ENCODE results near the gene UCKL1. TPM values are rescaled to one million over a fixed set of nuclear protein-coding genes. Genes with fewer than 3 reads are reported as not detected.

UCKL1 gene
- total RNA-seq, 4 donors from 2014 or later: 31.2 to 96.0 (median 50.0) TPM

GRCh38 chr20:63945921-63946920 lies 10.0 kb downstream of the UCKL1 start:
- DNase-seq (ENCODE audit: low spot score in 2 of 2): no peak
- Histone ChIP-seq H3K36me3 (peaks cover 0 to 47% (median 10%) of the 10 kb centered on the region in 3 donors), H3K9me3 (no peaks in the 10 kb centered on the region), H3K27me3 (no peaks in the 10 kb centered on the region), H3K4me3 (no peak overlapping the region), H3K4me1 (peaks cover 0 to 67% (median 47%) of the 10 kb centered on the region in 4 donors), H3K27ac (no peak overlapping the region)
- TF ChIP-seq POLR2A (IDR thresholded peaks at IDR 0.05) (no peak), EP300 (IDR thresholded peaks at IDR 0.05) (no peak), CTCF (IDR thresholded peaks at IDR 0.05) (no peak)
- WGBS, 2 donors: 88 to 89% methylated on average over 26 to 27 of the region's 39 CpGs

- Histone ChIP-seq H3K27me3 (no peaks in the 10 kb centered on the region), H3K27ac (no peak overlapping the region), H3K4me3 (no peak overlapping the region), H3K36me3 (peaks cover 0 to 58% (median 17%) of the 10 kb centered on the region in 3 donors), H3K9me3 (no peaks in the 10 kb centered on the region), H3K4me1 (peaks cover 0 to 60% (median 36%) of the 10 kb centered on the region in 4 donors)
- TF ChIP-seq POLR2A (IDR thresholded peaks at IDR 0.05): no peak
- no peak for TF ChIP-seq CTCF (IDR thresholded peaks at IDR 0.05)
- TF ChIP-seq EP300 (IDR thresholded peaks at IDR 0.05): no peak
- 88 to 90% methylated on average over 15 to 17 of the region's 17 CpGs for WGBS, 2 donors
- DNase-seq (ENCODE audit: low spot score in 2 of 2): no peak
These were observed 11.1 kb downstream of the UCKL1 start for GRCh38 chr20:63945031-63945658.

GRCh38 chr20:63944078-63944941 lies 11.9 kb downstream of the UCKL1 start:
- Histone ChIP-seq H3K9me3 (no peaks in the 10 kb centered on the region), H3K27me3 (no peaks in the 10 kb centered on the region), H3K4me1 (peaks cover 0 to 51% (median 28%) of the 10 kb centered on the region in 4 donors), H3K36me3 (peaks cover 0 to 66% (median 18%) of the 10 kb centered on the region in 3 donors), H3K27ac (no peak overlapping the region), H3K4me3 (no peak overlapping the region)
- no peak for TF ChIP-seq EP300 (IDR thresholded peaks at IDR 0.05)
- no peak for TF ChIP-seq CTCF (IDR thresholded peaks at IDR 0.05)
- DNase-seq (ENCODE audit: low spot score in 2 of 2): no peak
- 89 to 94% methylated on average over 32 to 34 of the region's 35 CpGs for WGBS, 2 donors

GRCh38 chr20:63943808-63944077 lies 12.5 kb downstream of the UCKL1 start:
- Histone ChIP-seq H3K27me3 (no peaks in the 10 kb centered on the region), H3K36me3 (peaks cover 0 to 72% (median 18%) of the 10 kb centered on the region in 3 donors), H3K27ac (peak overlapping the region in 1 of 4 donors; percentile 58), H3K9me3 (no peaks in the 10 kb centered on the region), H3K4me3 (no peak overlapping the region), H3K4me1 (peaks cover 0 to 45% (median 22%) of the 10 kb centered on the region in 4 donors)
- DNase-seq (ENCODE audit: low spot score in 2 of 2): no peak
- TF ChIP-seq CTCF (IDR thresholded peaks at IDR 0.05): no peak
- no peak for TF ChIP-seq EP300 (IDR thresholded peaks at IDR 0.05)
- no peak for TF ChIP-seq POLR2A (IDR thresholded peaks at IDR 0.05)
- WGBS, 2 donors: 89 to 100% methylated on average over 3 of the region's 3 CpGs
